Fibroblast of pulmonary artery (primary cell): ENCODE data around the gene WWOX.

Experiments
- DNase-seq: peaks from one replicate; pipeline ENCODE4 v3.0.0-alpha.2; 2010; ENCODE audit warnings: low read depth
- H3K4me3 ChIP-seq: replicated peaks from 2 replicates; pipeline ENCODE4 v1.5.1; 2011; ENCODE audit warnings: low read depth, mild to moderate bottlenecking, control low read depth, low read length, moderate library complexity
- TF ChIP-seq, protein P1 (sequence below): IDR thresholded peaks from 2 replicates; pipeline ENCODE4 v1.5.1; 2011; ENCODE audit warnings: mild to moderate bottlenecking, control low read depth, low read length, inconsistent platforms; ENCODE audit errors: missing control alignments

The WWOX gene

DNA sequence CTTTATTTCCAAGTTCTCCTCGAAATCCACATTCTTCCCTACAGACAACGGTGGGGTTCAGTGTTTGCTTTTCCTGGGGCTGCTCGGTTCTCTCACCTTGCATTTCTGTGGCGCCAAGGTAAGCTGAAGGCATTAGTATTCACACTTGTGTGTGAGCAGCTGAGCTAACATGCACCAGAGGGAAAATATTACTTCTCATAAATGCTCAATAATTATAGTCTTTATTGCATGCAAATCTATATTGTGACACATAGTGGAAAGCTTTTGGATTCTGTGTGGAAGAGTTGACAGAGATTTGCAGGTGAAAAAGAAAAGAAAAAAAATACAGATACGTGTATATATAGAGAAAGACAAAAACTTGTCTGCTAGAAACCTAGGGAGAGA lies 1089.3 kb downstream of the WWOX start:
- no peak for DNase-seq
- H3K4me3 ChIP-seq, result no peak overlapping the region
- TF ChIP-seq, protein P1, sequence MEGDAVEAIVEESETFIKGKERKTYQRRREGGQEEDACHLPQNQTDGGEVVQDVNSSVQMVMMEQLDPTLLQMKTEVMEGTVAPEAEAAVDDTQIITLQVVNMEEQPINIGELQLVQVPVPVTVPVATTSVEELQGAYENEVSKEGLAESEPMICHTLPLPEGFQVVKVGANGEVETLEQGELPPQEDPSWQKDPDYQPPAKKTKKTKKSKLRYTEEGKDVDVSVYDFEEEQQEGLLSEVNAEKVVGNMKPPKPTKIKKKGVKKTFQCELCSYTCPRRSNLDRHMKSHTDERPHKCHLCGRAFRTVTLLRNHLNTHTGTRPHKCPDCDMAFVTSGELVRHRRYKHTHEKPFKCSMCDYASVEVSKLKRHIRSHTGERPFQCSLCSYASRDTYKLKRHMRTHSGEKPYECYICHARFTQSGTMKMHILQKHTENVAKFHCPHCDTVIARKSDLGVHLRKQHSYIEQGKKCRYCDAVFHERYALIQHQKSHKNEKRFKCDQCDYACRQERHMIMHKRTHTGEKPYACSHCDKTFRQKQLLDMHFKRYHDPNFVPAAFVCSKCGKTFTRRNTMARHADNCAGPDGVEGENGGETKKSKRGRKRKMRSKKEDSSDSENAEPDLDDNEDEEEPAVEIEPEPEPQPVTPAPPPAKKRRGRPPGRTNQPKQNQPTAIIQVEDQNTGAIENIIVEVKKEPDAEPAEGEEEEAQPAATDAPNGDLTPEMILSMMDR, result no peak

GRCh38 chr16:79190542-79190941 lies 1091.1 kb downstream of the WWOX start:
- DNase-seq, result no peak
- H3K4me3 ChIP-seq, result no peak overlapping the region
- TF ChIP-seq, protein P1, result no peak

GRCh38 chr16:79191933-79192332 lies 1092.5 kb downstream of the WWOX start:
- TF ChIP-seq, protein P1, result no peak
- no peak for DNase-seq
- no peak overlapping the region for H3K4me3 ChIP-seq

- H3K4me3 ChIP-seq, result no peak overlapping the region
- DNase-seq, result no peak
- TF ChIP-seq, protein P1, result no peak
These were observed 1093.5 kb downstream of the WWOX start for GRCh38 chr16:79192904-79193303.

- TF ChIP-seq, protein P1, result no peak
These were observed 1094.8 kb downstream of the WWOX start for GRCh38 chr16:79194291-79194690.

GRCh38 chr16:79195938-79196337 lies 1096.5 kb downstream of the WWOX start:
- H3K4me3 ChIP-seq, result no peak overlapping the region
- TF ChIP-seq, protein P1, result no peak
- no peak for DNase-seq

More at GRCh38 chr16:79194291-79194690, 1094.8 kb downstream of the WWOX start:
- DNase-seq, result no peak
- H3K4me3 ChIP-seq, result no peak overlapping the region

DNA sequence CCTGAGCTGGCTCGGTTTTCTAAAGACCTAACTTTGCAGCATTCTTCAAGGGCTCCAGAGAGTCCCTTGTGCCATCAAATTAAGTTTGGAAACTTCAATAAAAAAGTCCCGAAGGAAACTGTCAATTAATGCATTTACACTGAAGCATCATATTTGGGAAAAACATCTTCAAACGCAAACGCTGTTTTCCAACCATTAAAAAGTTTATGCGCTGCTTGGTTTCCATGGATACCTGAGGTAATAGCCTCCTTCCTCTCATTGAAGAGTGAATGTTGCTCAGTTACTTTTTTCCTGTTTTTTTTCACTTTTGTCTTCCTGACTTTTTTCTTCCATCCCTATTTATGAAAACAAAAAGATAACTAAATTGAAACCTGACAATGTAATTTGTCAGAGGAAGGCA lies 1102.0 kb downstream of the WWOX start:
- TF ChIP-seq, protein P1, result no peak
- H3K4me3 ChIP-seq, result no peak overlapping the region
- DNase-seq, result no peak
